Measurements from ENCODE around the gene CIAO3. TPM values are rescaled to one million over a fixed set of nuclear protein-coding genes. Genes with fewer than 3 reads are reported as not detected.

CIAO3 gene
- total and polyA plus RNA-seq, 10 of the 15 experiments (the other 5 are each of a cell fraction or from before 2014, with no cell fraction given) = 1.4 to 37.5 (median 30.8) TPM

DNA sequence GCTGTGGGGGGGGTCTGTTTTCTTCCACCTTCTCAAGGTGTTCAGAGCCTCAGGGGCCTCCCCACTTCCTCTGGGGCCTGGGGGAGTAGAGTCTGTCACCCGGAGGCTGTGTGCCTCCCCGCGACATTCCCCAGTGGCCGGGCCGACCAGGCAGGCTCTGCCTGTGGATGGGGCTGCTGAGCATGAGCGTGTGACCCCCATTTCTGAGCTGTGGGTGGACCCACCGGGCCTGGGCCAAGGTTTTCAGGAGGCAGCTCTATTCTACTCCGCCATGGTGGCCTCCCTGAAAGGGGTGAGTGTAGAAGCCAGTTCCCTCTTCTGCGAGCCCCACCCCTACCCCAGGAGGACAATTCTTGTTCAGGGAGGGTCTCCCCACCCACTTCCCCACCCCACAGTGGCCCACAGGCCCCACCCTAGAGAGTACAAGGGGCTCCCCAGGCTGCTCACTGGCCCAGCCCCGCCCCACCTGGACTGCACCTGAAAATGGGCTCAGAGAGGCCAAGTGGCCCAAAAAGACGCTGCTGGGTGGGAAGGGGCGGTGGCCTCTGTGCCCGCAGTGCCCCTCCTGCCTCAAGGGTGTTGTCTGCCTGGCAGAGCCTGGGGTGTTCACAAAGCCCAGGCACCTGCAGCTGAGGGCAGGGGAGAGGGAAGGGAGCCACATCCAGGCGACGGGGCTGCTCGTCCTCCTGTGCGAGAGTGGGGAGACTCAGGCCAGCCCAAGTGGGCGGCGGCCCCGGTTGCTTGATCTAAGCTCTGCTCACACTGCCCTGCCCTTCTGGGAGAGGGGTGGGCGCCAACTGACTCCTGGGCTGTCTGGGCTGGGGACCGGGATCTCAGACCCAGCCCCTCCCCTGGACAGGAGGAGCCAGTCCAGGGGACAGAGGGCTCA is 21.1 kb upstream of the CIAO3 start:
- POLR2A ChIA-PET = no interaction called here
- SMC1A ChIA-PET (ENCODE audit: uncharacterized antibody, unreplicated experiment) = no interaction called here
- Histone ChIP-seq H3K27me3 (replicated peaks in 1 of 2; ENCODE audit: control insufficient read depth in 2 of 2, insufficient read depth in 2 of 2, low read length in 1 of 2) (no peaks in the 10 kb centered on the region), H3K9ac (ENCODE audit: control insufficient read depth, insufficient read depth, low read length) (no peak overlapping the region), H3K36me3 (ENCODE audit: control insufficient read depth in 2 of 2, insufficient read depth in 2 of 2, low read length in 1 of 2) (no peaks in the 10 kb centered on the region), H3K79me2 (ENCODE audit: control insufficient read depth, insufficient read depth, low read length) (no peaks in the 10 kb centered on the region), H3K27ac (ENCODE audit: control insufficient read depth, insufficient read depth) (no peak overlapping the region), H3K4me1 (ENCODE audit: control insufficient read depth, insufficient read depth, low read length) (no peaks in the 10 kb centered on the region), H4K20me1 (ENCODE audit: control insufficient read depth, insufficient read depth) (no peaks in the 10 kb centered on the region), H3K9me3 (replicated peaks; ENCODE audit: control insufficient read depth, insufficient read depth, low read length) (no peaks in the 10 kb centered on the region; the same call in 2 of the 3 replicates), H2AFZ (ENCODE audit: control insufficient read depth, low read depth, low read length) (no peak overlapping the region), H3K4me2 (ENCODE audit: control insufficient read depth, insufficient read depth) (no peak overlapping the region), H3K4me3 (no peak overlapping the region)
- in situ Hi-C loops (cut with MboI) = no loop called here
- no peak for FAIRE-seq
- CTCF ChIA-PET = no interaction called here
- WGBS (ENCODE audit: insufficient coverage, insufficient replicate concordance, low lambda C conversion rate, missing lambda C conversion rate) = 29% methylated on average over 20 of the region's 22 CpGs
- no peak for ATAC-seq
- intact Hi-C loops (cut with micrococcal nuclease; ENCODE audit: unreplicated experiment) = no loop called here
- RAD21 ChIA-PET (ENCODE audit: unreplicated experiment) = no interaction called here
- BruUV-seq (replicated peaks) = no TSS peak
- DNase-seq (ENCODE audit: low read depth, low spot score) = no peak
- no peak for TF ChIP-seq NFYA (IDR thresholded peaks at IDR 0.05; ENCODE audit: borderline replicate concordance, low read depth, low read length)
- no peak for TF ChIP-seq MYB (IDR thresholded peaks at IDR 0.05; ENCODE audit: borderline replicate concordance, low read depth, low read length)
- TF ChIP-seq, protein P1, sequence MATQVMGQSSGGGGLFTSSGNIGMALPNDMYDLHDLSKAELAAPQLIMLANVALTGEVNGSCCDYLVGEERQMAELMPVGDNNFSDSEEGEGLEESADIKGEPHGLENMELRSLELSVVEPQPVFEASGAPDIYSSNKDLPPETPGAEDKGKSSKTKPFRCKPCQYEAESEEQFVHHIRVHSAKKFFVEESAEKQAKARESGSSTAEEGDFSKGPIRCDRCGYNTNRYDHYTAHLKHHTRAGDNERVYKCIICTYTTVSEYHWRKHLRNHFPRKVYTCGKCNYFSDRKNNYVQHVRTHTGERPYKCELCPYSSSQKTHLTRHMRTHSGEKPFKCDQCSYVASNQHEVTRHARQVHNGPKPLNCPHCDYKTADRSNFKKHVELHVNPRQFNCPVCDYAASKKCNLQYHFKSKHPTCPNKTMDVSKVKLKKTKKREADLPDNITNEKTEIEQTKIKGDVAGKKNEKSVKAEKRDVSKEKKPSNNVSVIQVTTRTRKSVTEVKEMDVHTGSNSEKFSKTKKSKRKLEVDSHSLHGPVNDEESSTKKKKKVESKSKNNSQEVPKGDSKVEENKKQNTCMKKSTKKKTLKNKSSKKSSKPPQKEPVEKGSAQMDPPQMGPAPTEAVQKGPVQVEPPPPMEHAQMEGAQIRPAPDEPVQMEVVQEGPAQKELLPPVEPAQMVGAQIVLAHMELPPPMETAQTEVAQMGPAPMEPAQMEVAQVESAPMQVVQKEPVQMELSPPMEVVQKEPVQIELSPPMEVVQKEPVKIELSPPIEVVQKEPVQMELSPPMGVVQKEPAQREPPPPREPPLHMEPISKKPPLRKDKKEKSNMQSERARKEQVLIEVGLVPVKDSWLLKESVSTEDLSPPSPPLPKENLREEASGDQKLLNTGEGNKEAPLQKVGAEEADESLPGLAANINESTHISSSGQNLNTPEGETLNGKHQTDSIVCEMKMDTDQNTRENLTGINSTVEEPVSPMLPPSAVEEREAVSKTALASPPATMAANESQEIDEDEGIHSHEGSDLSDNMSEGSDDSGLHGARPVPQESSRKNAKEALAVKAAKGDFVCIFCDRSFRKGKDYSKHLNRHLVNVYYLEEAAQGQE (IDR thresholded peaks at IDR 0.05; ENCODE audit: low read depth, low read length) = no peak
- no peak for TF ChIP-seq YBX1 (IDR thresholded peaks at IDR 0.05)
- no peak for TF ChIP-seq KDM1A (IDR thresholded peaks at IDR 0.05; ENCODE audit: borderline replicate concordance)
- TF ChIP-seq SIN3A (IDR thresholded peaks at IDR 0.05; ENCODE audit: low read depth, low read length) = no peak
- TF ChIP-seq NRF1 (conservative IDR thresholded peaks at IDR 0.05; ENCODE audit: low read depth, low read length) = no peak
- TF ChIP-seq, protein P2, sequence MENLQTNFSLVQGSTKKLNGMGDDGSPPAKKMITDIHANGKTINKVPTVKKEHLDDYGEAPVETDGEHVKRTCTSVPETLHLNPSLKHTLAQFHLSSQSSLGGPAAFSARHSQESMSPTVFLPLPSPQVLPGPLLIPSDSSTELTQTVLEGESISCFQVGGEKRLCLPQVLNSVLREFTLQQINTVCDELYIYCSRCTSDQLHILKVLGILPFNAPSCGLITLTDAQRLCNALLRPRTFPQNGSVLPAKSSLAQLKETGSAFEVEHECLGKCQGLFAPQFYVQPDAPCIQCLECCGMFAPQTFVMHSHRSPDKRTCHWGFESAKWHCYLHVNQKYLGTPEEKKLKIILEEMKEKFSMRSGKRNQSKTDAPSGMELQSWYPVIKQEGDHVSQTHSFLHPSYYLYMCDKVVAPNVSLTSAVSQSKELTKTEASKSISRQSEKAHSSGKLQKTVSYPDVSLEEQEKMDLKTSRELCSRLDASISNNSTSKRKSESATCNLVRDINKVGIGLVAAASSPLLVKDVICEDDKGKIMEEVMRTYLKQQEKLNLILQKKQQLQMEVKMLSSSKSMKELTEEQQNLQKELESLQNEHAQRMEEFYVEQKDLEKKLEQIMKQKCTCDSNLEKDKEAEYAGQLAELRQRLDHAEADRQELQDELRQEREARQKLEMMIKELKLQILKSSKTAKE (IDR thresholded peaks at IDR 0.05; ENCODE audit: low read depth, poor library complexity, severe bottlenecking) = no peak
- TF ChIP-seq KAT2A (conservative IDR thresholded peaks at IDR 0.05; ENCODE audit: control insufficient read depth, low read depth, low read length) = no peak
- TF ChIP-seq, protein P3, sequence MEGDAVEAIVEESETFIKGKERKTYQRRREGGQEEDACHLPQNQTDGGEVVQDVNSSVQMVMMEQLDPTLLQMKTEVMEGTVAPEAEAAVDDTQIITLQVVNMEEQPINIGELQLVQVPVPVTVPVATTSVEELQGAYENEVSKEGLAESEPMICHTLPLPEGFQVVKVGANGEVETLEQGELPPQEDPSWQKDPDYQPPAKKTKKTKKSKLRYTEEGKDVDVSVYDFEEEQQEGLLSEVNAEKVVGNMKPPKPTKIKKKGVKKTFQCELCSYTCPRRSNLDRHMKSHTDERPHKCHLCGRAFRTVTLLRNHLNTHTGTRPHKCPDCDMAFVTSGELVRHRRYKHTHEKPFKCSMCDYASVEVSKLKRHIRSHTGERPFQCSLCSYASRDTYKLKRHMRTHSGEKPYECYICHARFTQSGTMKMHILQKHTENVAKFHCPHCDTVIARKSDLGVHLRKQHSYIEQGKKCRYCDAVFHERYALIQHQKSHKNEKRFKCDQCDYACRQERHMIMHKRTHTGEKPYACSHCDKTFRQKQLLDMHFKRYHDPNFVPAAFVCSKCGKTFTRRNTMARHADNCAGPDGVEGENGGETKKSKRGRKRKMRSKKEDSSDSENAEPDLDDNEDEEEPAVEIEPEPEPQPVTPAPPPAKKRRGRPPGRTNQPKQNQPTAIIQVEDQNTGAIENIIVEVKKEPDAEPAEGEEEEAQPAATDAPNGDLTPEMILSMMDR (IDR thresholded peaks at IDR 0.05 in 2 of 3, conservative IDR thresholded peaks at IDR 0.05 in 1 of 3; ENCODE audit: control insufficient read depth in 2 of 3, extremely low read depth in 1 of 3, insufficient read depth in 1 of 3, low read depth in 3 of 3, low read length in 3 of 3) = no peak
- no peak for TF ChIP-seq RCOR1 (conservative IDR thresholded peaks at IDR 0.05; ENCODE audit: low read depth, low read length)
- TF ChIP-seq POLR2AphosphoS5 (IDR thresholded peaks at IDR 0.05; ENCODE audit: low read length) = no peak
- no peak for TF ChIP-seq MTA2 (IDR thresholded peaks at IDR 0.05; ENCODE audit: low read depth)
- no peak for TF ChIP-seq SREBF1 (IDR thresholded peaks at IDR 0.05; ENCODE audit: low read length)
- TF ChIP-seq SP1 (IDR thresholded peaks at IDR 0.05; ENCODE audit: low read depth, low read length) = no peak

Data from GM12878 (cell line).